Kidney epithelial cell (primary cell): ENCODE measurements around the gene TIGIT. TPM values are rescaled to one million over a fixed set of nuclear protein-coding genes. Genes with fewer than 3 reads are reported as not detected.

Experiments used
- DNase-seq: peaks from one replicate; pipeline ENCODE4 v3.0.0-alpha.2; 2010; ENCODE audit warnings: low read depth
- H3K27me3 ChIP-seq: 2 replicates; pipeline ENCODE4 v1.6.0; 2011; ENCODE audit warnings: low read length; ENCODE audit not compliant: control insufficient read depth, insufficient read depth
- H3K36me3 ChIP-seq: 2 replicates; pipeline ENCODE4 v1.5.1; 2011; ENCODE audit warnings: low read length; ENCODE audit not compliant: control insufficient read depth, insufficient read depth
- H3K4me3 ChIP-seq: 2 replicates; pipeline ENCODE4 v1.5.1; 2011; ENCODE audit warnings: low read depth, mild to moderate bottlenecking, control low read depth, low read length
- total RNA-seq: library from RNA; depleted of rRNA; stranded (reverse); fragments of >200 nt; gene quantifications from 2 replicates; pipeline ENCODE4 v1.2.3, GENCODE V29; 2015
- TF ChIP-seq, protein P1 (sequence below): IDR thresholded peaks from 2 replicates; pipeline ENCODE4 v1.5.1; 2011; ENCODE audit warnings: mild to moderate bottlenecking, moderate library complexity, low read length, control low read depth, inconsistent platforms; ENCODE audit not compliant: insufficient read depth, poor library complexity, severe bottlenecking

The TIGIT gene
- total RNA-seq, 1 donor from 2014 or later, result not detected

DNA sequence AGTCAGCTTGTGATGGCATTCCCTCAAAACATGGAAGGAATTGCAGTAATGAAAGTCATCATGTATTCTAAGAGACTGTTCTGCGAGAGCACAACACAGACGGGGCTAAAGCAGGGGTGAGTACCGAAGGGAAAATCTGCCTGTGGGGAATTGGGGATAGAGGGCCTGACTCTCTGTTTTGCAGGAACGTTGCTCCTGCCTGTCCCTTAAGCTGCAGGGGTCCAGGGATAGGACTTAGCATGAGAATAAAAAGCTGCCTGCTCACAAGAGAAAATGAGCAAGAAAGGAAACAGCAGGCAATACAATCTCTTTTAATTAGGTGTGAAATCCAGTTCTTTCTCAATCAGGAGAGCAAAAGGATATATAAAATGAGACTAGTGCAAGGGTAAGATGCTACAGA, 62.2 kb downstream of the TIGIT start:
- DNase-seq, result no peak
- Histone ChIP-seq H3K27me3 (no peaks in the 10 kb centered on the region), H3K36me3 (no peaks in the 10 kb centered on the region), H3K4me3 (no peak overlapping the region)
- TF ChIP-seq, protein P1, sequence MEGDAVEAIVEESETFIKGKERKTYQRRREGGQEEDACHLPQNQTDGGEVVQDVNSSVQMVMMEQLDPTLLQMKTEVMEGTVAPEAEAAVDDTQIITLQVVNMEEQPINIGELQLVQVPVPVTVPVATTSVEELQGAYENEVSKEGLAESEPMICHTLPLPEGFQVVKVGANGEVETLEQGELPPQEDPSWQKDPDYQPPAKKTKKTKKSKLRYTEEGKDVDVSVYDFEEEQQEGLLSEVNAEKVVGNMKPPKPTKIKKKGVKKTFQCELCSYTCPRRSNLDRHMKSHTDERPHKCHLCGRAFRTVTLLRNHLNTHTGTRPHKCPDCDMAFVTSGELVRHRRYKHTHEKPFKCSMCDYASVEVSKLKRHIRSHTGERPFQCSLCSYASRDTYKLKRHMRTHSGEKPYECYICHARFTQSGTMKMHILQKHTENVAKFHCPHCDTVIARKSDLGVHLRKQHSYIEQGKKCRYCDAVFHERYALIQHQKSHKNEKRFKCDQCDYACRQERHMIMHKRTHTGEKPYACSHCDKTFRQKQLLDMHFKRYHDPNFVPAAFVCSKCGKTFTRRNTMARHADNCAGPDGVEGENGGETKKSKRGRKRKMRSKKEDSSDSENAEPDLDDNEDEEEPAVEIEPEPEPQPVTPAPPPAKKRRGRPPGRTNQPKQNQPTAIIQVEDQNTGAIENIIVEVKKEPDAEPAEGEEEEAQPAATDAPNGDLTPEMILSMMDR, result no peak

DNA sequence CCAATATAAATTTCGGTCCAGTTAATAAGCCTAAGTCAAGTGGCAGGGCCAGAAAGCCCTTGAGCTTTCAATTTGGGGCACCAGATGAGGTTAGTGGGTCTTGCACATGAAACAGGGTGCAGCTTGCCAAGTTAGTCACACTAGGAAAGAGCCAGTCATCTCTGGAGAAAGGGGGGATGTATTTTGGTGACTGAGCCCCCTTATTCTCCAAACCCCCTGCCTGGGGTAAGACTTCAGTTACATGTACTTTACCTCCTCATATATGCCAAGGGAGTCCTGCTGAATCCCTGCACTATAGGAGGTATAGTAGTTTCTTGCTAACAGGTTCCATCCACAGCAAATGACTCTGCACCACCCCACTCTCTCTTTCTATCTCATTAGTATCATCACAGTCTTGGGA, 62.7 kb downstream of the TIGIT start:
- H3K27me3 ChIP-seq, result no peaks in the 10 kb centered on the region
- DNase-seq, result no peak
- TF ChIP-seq, protein P1, result no peak
- no peaks in the 10 kb centered on the region for H3K36me3 ChIP-seq
- H3K4me3 ChIP-seq, result no peak overlapping the region

Other genes with a start within 250 kb of the TIGIT start
- 2.0 and 3.4 TPM in 2 replicates for gene CCDC191, start 237.5 kb upstream of the TIGIT start, total RNA-seq
- gene QTRT2, start 237.3 kb upstream of the TIGIT start, total RNA-seq, result 23.4 and 30.1 TPM in 2 replicates
- not detected in 2 replicates for gene DRD3, start 115.0 kb upstream of the TIGIT start, total RNA-seq
- gene ZNF80, start 56.5 kb upstream of the TIGIT start, total RNA-seq, result not detected in 2 replicates